ENCODE results near the gene FAM131A. TPM values are rescaled to one million over a fixed set of nuclear protein-coding genes. Genes with fewer than 3 reads are reported as not detected.
A peak's percentile ranks its signal among the peaks of the same experiment; 100 is the strongest.

FAM131A gene
- total RNA-seq, 4 donors from 2014 or later: 19.1 to 30.8 (median 25.9) TPM

- no peak for DNase-seq (ENCODE audit: low spot score)
- TF ChIP-seq, protein P1, sequence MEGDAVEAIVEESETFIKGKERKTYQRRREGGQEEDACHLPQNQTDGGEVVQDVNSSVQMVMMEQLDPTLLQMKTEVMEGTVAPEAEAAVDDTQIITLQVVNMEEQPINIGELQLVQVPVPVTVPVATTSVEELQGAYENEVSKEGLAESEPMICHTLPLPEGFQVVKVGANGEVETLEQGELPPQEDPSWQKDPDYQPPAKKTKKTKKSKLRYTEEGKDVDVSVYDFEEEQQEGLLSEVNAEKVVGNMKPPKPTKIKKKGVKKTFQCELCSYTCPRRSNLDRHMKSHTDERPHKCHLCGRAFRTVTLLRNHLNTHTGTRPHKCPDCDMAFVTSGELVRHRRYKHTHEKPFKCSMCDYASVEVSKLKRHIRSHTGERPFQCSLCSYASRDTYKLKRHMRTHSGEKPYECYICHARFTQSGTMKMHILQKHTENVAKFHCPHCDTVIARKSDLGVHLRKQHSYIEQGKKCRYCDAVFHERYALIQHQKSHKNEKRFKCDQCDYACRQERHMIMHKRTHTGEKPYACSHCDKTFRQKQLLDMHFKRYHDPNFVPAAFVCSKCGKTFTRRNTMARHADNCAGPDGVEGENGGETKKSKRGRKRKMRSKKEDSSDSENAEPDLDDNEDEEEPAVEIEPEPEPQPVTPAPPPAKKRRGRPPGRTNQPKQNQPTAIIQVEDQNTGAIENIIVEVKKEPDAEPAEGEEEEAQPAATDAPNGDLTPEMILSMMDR (IDR thresholded peaks at IDR 0.05): no peak
- peak; percentile 65 for ATAC-seq (ENCODE audit: low FRiP score)
These were observed 24.1 kb downstream of the FAM131A start, which contains the start of the genes CLCN2 and POLR2H for GRCh38 chr3:184361532-184361931. CLCN2 (minus strand) TSS chr3:184361605; CDS start chr3:184361479, 126 bp downstream. POLR2H (plus strand) TSS chr3:184361710; CDS start chr3:184363493, 1,783 bp downstream.

GRCh38 chr3:184361932-184362667 lies 24.7 kb downstream of the FAM131A start:
- peak; percentile 45 for ATAC-seq (ENCODE audit: low FRiP score)
- TF ChIP-seq, protein P1 (IDR thresholded peaks at IDR 0.05): no peak
- DNase-seq (ENCODE audit: low spot score): no peak

DNA sequence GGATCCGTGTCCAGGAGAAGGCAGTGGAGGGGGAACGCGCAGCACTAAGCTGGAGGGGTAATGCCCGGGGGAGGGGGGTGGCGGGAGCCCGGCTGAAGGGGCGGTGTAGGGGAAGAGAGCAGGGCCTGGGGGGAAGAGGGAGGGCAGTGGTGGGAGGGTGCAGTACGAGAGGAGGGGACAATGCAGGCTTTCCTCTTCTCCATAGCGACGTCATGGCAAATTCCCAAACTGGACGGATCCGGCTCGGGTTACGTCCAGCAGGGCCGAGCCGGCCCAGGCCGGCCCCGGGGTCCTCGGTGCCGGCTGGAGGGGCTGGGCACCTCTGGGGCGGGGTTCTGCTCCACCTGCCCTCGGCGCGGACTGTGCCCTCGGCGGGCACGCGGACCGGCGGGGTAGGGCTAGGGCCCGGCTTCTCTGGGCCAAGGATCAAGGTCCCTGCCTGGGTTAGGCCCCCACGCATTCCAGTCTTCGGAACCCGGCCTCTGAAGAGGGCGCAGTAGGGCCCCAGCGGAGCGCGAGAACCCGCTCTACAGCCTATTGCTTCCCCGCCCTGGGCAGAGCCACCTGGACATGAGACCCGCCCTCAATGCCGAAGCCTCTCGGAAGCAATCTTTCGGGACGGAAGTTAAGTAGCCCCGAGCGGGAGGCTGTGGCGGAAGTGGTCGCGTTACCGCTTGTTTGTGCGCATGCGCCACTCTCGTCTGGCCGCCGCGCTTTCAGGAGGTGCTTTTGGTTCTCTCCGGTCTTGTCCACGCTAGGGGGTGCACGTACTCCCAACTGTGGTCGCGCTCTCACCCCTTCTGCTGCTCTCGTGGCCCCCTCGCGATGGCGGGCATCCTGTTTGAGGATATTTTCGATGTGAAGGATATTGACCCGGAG lies 25.5 kb downstream of the FAM131A start:
- DNase-seq (ENCODE audit: low spot score) (peak; percentile 84), ATAC-seq (ENCODE audit: low FRiP score) (peak; percentile 82)
- TF ChIP-seq, protein P1 (IDR thresholded peaks at IDR 0.05): no peak

GRCh38 chr3:184366619-184367289 lies 29.4 kb downstream of the FAM131A start:
- TF ChIP-seq, protein P1 (IDR thresholded peaks at IDR 0.05): no peak
- ATAC-seq (ENCODE audit: low FRiP score): no peak
- DNase-seq (ENCODE audit: low spot score): no peak

- TF ChIP-seq, protein P1 (IDR thresholded peaks at IDR 0.05): no peak
- no peak for ATAC-seq (ENCODE audit: low FRiP score)
- no peak for DNase-seq (ENCODE audit: low spot score)
These were observed 30.7 kb downstream of the FAM131A start for GRCh38 chr3:184368116-184368515.

- DNase-seq (ENCODE audit: low spot score) (no peak), ATAC-seq (ENCODE audit: low FRiP score) (peak; percentile 63)
- TF ChIP-seq, protein P1 (IDR thresholded peaks at IDR 0.05): no peak
These were observed 31.3 kb downstream of the FAM131A start for GRCh38 chr3:184368586-184369183.

Measured in omental fat pad (tissue), 4 donors.